Retina (tissue), 1 donor: ENCODE data around the gene EIF5B.

Experiments
- DNase-seq: peaks from one replicate; pipeline ENCODE4 v3.0.0-alpha.2; 2016

The EIF5B gene

GRCh38 chr2:99420031-99420430, 82.8 kb downstream of the EIF5B start:
- DNase-seq, result no peak

- no peak for DNase-seq
These were observed 83.6 kb downstream of the EIF5B start for GRCh38 chr2:99420751-99421299.

- no peak for DNase-seq
These were observed 84.3 kb downstream of the EIF5B start for GRCh38 chr2:99421469-99421868.

GRCh38 chr2:99422599-99422998, 85.4 kb downstream of the EIF5B start:
- no peak for DNase-seq

- no peak for DNase-seq
These were observed 87.2 kb downstream of the EIF5B start for GRCh38 chr2:99424371-99424770.

GRCh38 chr2:99425022-99425421, 87.8 kb downstream of the EIF5B start:
- no peak for DNase-seq

GRCh38 chr2:99430614-99431291, 93.6 kb downstream of the EIF5B start:
- no peak for DNase-seq

GRCh38 chr2:99431587-99432275, 94.5 kb downstream of the EIF5B start:
- no peak for DNase-seq

- no peak for DNase-seq
These were observed 96.2 kb downstream of the EIF5B start for GRCh38 chr2:99433340-99433739.

- no peak for DNase-seq
These were observed 99.7 kb downstream of the EIF5B start for GRCh38 chr2:99436874-99437273.

GRCh38 chr2:99439971-99440505, 102.8 kb downstream of the EIF5B start:
- DNase-seq, result no peak

GRCh38 chr2:99442837-99443236, 105.6 kb downstream of the EIF5B start:
- no peak for DNase-seq

GRCh38 chr2:99444222-99444621, 107.0 kb downstream of the EIF5B start:
- DNase-seq, result no peak

GRCh38 chr2:99445065-99445464, 107.9 kb downstream of the EIF5B start:
- DNase-seq, result no peak

- DNase-seq, result no peak
These were observed 111.4 kb downstream of the EIF5B start for GRCh38 chr2:99448556-99448955.

- DNase-seq, result no peak
These were observed 113.0 kb downstream of the EIF5B start for GRCh38 chr2:99450199-99450598.
